Measurements from ENCODE around the gene MEIS1. TPM values are rescaled to one million over a fixed set of nuclear protein-coding genes. Genes with fewer than 3 reads are reported as not detected.

The MEIS1 gene
- total and polyA plus RNA-seq, 12 donors: 24.8 to 63.8 (median 38.6) TPM

GRCh38 chr2:66443186-66443978 is 8.5 kb downstream of the MEIS1 start:
- Histone ChIP-seq H3K27me3 (peaks cover 0 to 85% (median 0%) of the 10 kb centered on the region in 7 donors), H3K9me3 (no peaks in the 10 kb centered on the region), H3K4me3 (peak overlapping the region in 9 of 10 donors; percentile 2 to 84 (median 47)), H3K27ac (peak overlapping the region in 9 of 10 donors; percentile 40 to 95 (median 88)), H3K4me1 (peaks cover 0 to 46% (median 25%) of the 10 kb centered on the region in 9 donors), H3K36me3 (peaks cover 0 to 24% (median 0%) of the 10 kb centered on the region in 9 donors)
- 55 to 64% methylated on average over 17 of the region's 17 CpGs for WGBS, 2 donors
- ATAC-seq (no peak), DNase-seq (peak in 1 of 2 donors; percentile 16)
- TF ChIP-seq CTCF (IDR thresholded peaks at IDR 0.05): no peak
- intact Hi-C loops (cut with DNase I): loop anchor here in 4 of 10 donors (5.0 to 10.0 kb wide), 5 partner anchors 49 to 881 kb away; no protein-coding TSS in a partner anchor

- intact Hi-C loops (cut with DNase I): loop anchor here in 4 of 10 donors (5.0 to 10.0 kb wide), 5 partner anchors 48 to 881 kb away; no protein-coding TSS in a partner anchor
- DNase-seq (peak in 1 of 2 donors; percentile 27), ATAC-seq (peak in 4 of 8 donors; percentile 1 to 16 (median 8))
- no peak for TF ChIP-seq CTCF (IDR thresholded peaks at IDR 0.05)
- H3K36me3 ChIP-seq: peaks cover 0 to 24% (median 0%) of the 10 kb centered on the region in 9 donors
- H3K4me1 ChIP-seq: peaks cover 0 to 46% (median 24%) of the 10 kb centered on the region in 9 donors
- WGBS, 2 donors: 45 to 60% methylated on average over 33 of the region's 33 CpGs
- H3K4me3 ChIP-seq: peak overlapping the region in 9 of 10 donors; percentile 2 to 84 (median 47)
- peaks cover 0 to 77% (median 0%) of the 10 kb centered on the region in 7 donors for H3K27me3 ChIP-seq
- no peaks in the 10 kb centered on the region for H3K9me3 ChIP-seq
- H3K27ac ChIP-seq: peak overlapping the region; percentile 40 to 95 (median 86)
These were observed 9.3 kb downstream of the MEIS1 start for GRCh38 chr2:66443979-66444861.

GRCh38 chr2:66445076-66445924 is 10.4 kb downstream of the MEIS1 start:
- peaks cover 0 to 67% (median 0%) of the 10 kb centered on the region in 7 donors for H3K27me3 ChIP-seq
- no peaks in the 10 kb centered on the region for H3K9me3 ChIP-seq
- peak in 7 of 9 donors; percentile 11 to 43 (median 26) for TF ChIP-seq CTCF (IDR thresholded peaks at IDR 0.05)
- H3K4me1 ChIP-seq: peaks cover 0 to 46% (median 19%) of the 10 kb centered on the region in 9 donors
- DNase-seq (peak in 1 of 2 donors; percentile 36), ATAC-seq (peak; percentile 32 to 78 (median 64))
- 26 to 39% methylated on average over 52 of the region's 52 CpGs for WGBS, 2 donors
- H3K36me3 ChIP-seq: peaks cover 0 to 24% (median 0%) of the 10 kb centered on the region in 9 donors
- H3K27ac ChIP-seq: peak overlapping the region; percentile 62 to 95 (median 86)
- H3K4me3 ChIP-seq: peak overlapping the region; percentile 27 to 83 (median 40)
- intact Hi-C loops (cut with DNase I): loop anchor here in 3 of 10 donors (5.0 to 10.0 kb wide), 3 partner anchors 37 to 880 kb away; no protein-coding TSS in a partner anchor
